Neural crest cell (in vitro differentiated cells): ENCODE data around the gene CRTC1. TPM values are rescaled to one million over a fixed set of nuclear protein-coding genes. Genes with fewer than 3 reads are reported as not detected.

Experiments
- DNase-seq: peaks from one replicate; pipeline ENCODE4 v3.0.0; 2021; ENCODE audit warnings: low read depth, mixed read lengths, low spot score
- H3K27ac Mint-ChIP-seq: one replicate; pipeline ENCODE4 v1.8.0; 2021; ENCODE audit warnings: mild to moderate bottlenecking, mixed read lengths; ENCODE audit not compliant: unreplicated experiment
- H3K27me3 Mint-ChIP-seq: 2 replicates; pipeline ENCODE4 v1.8.0; 2021; ENCODE audit warnings: low read depth, mild to moderate bottlenecking, mixed read lengths
- H3K36me3 Mint-ChIP-seq: 2 replicates; pipeline ENCODE4 v1.8.0; 2021; ENCODE audit warnings: low read depth, mild to moderate bottlenecking, mixed read lengths
- H3K4me1 Mint-ChIP-seq: 2 replicates; pipeline ENCODE4 v1.8.0; 2021; ENCODE audit warnings: mixed read lengths
- H3K4me3 Mint-ChIP-seq: one replicate; pipeline ENCODE4 v1.8.0; 2021; ENCODE audit warnings: mild to moderate bottlenecking, mixed read lengths
- H3K9me3 Mint-ChIP-seq: 2 replicates; pipeline ENCODE4 v1.8.0; 2021; ENCODE audit warnings: mixed read lengths
- CTCF ChIP-seq: fragments of 200-600 bp; sonication (generic); conservative IDR thresholded peaks from 2 replicates; pipeline ENCODE4 v1.5.0; 2021; ENCODE audit warnings: antibody characterized with exemption, mild to moderate bottlenecking
- total RNA-seq: library from RNA; stranded (reverse); gene quantifications from 2 replicates; pipeline ENCODE4 v1.2.1, GENCODE V29; 2021

Gene CRTC1
- total RNA-seq, 1 donor from 2014 or later: 24.1 TPM

- Mint-ChIP-seq H3K4me3 (no peak overlapping the region), H3K4me1 (peaks cover 2% of the 10 kb centered on the region), H3K27ac (no peak overlapping the region), H3K9me3 (no peaks in the 10 kb centered on the region), H3K36me3 (no peaks in the 10 kb centered on the region), H3K27me3 (no peaks in the 10 kb centered on the region)
- DNase-seq: no peak
- no peak for TF ChIP-seq CTCF
These were observed 15.2 kb upstream of the CRTC1 start for GRCh38 chr19:18668252-18668631.

GRCh38 chr19:18668744-18669523, 14.5 kb upstream of the CRTC1 start:
- H3K4me1 Mint-ChIP-seq: no peaks in the 10 kb centered on the region
- H3K36me3 Mint-ChIP-seq: no peaks in the 10 kb centered on the region
- no peak for TF ChIP-seq CTCF
- H3K9me3 Mint-ChIP-seq: no peaks in the 10 kb centered on the region
- H3K27me3 Mint-ChIP-seq: no peaks in the 10 kb centered on the region
- no peak overlapping the region for H3K27ac Mint-ChIP-seq
- H3K4me3 Mint-ChIP-seq: no peak overlapping the region
- DNase-seq: no peak

GRCh38 chr19:18669524-18669817, 14.0 kb upstream of the CRTC1 start:
- H3K4me1 Mint-ChIP-seq: no peaks in the 10 kb centered on the region
- H3K27me3 Mint-ChIP-seq: no peaks in the 10 kb centered on the region
- no peak overlapping the region for H3K4me3 Mint-ChIP-seq
- H3K36me3 Mint-ChIP-seq: no peaks in the 10 kb centered on the region
- no peaks in the 10 kb centered on the region for H3K9me3 Mint-ChIP-seq
- H3K27ac Mint-ChIP-seq: no peak overlapping the region
- TF ChIP-seq CTCF: no peak
- DNase-seq: no peak

GRCh38 chr19:18669883-18670282, 13.6 kb upstream of the CRTC1 start:
- H3K27ac Mint-ChIP-seq: peak overlapping the region; percentile 60
- no peak for TF ChIP-seq CTCF
- DNase-seq: no peak
- no peak overlapping the region for H3K4me3 Mint-ChIP-seq
- H3K27me3 Mint-ChIP-seq: no peaks in the 10 kb centered on the region
- H3K36me3 Mint-ChIP-seq: no peaks in the 10 kb centered on the region
- no peaks in the 10 kb centered on the region for H3K4me1 Mint-ChIP-seq
- no peaks in the 10 kb centered on the region for H3K9me3 Mint-ChIP-seq

GRCh38 chr19:18670312-18670711, 13.2 kb upstream of the CRTC1 start:
- Mint-ChIP-seq H3K4me3 (no peak overlapping the region), H3K4me1 (no peaks in the 10 kb centered on the region), H3K36me3 (no peaks in the 10 kb centered on the region), H3K27me3 (no peaks in the 10 kb centered on the region), H3K9me3 (no peaks in the 10 kb centered on the region), H3K27ac (no peak overlapping the region)
- no peak for DNase-seq
- TF ChIP-seq CTCF: no peak
